ENCODE results near the gene GALNT18.
A peak's percentile ranks its signal among the peaks of the same experiment; 100 is the strongest.

GALNT18 gene

GRCh38 chr11:11403763-11404725 lies 217.8 kb downstream of the GALNT18 start:
- H3K4me3 ChIP-seq (ENCODE audit: low read length) = no peak overlapping the region
- no peak for TF ChIP-seq CTCF (IDR thresholded peaks at IDR 0.05; ENCODE audit: insufficient read depth, low read depth, low read length, missing control alignments)
- peak; percentile 63 for DNase-seq (ENCODE audit: low read depth)

GRCh38 chr11:11401960-11402535 lies 219.8 kb downstream of the GALNT18 start:
- TF ChIP-seq CTCF (IDR thresholded peaks at IDR 0.05; ENCODE audit: insufficient read depth, low read depth, low read length, missing control alignments) = no peak
- no peak for DNase-seq (ENCODE audit: low read depth)
- H3K4me3 ChIP-seq (ENCODE audit: low read length) = no peak overlapping the region

- H3K4me3 ChIP-seq (ENCODE audit: low read length) = no peak overlapping the region
- TF ChIP-seq CTCF (IDR thresholded peaks at IDR 0.05; ENCODE audit: insufficient read depth, low read depth, low read length, missing control alignments) = no peak
- no peak for DNase-seq (ENCODE audit: low read depth)
Measured at GRCh38 chr11:11400635-11401232, 221.1 kb downstream of the GALNT18 start.

- no peak overlapping the region for H3K4me3 ChIP-seq (ENCODE audit: low read length)
- DNase-seq (ENCODE audit: low read depth) = peak; percentile 53
- no peak for TF ChIP-seq CTCF (IDR thresholded peaks at IDR 0.05; ENCODE audit: insufficient read depth, low read depth, low read length, missing control alignments)
Measured at GRCh38 chr11:11400121-11400520, 221.7 kb downstream of the GALNT18 start.

- no peak for DNase-seq (ENCODE audit: low read depth)
- no peak overlapping the region for H3K4me3 ChIP-seq (ENCODE audit: low read length)
- no peak for TF ChIP-seq CTCF (IDR thresholded peaks at IDR 0.05; ENCODE audit: insufficient read depth, low read depth, low read length, missing control alignments)
Measured at GRCh38 chr11:11397781-11398180, 224.0 kb downstream of the GALNT18 start.

GRCh38 chr11:11397036-11397415 lies 224.8 kb downstream of the GALNT18 start:
- DNase-seq (ENCODE audit: low read depth) = no peak
- no peak overlapping the region for H3K4me3 ChIP-seq (ENCODE audit: low read length)
- no peak for TF ChIP-seq CTCF (IDR thresholded peaks at IDR 0.05; ENCODE audit: insufficient read depth, low read depth, low read length, missing control alignments)

Data from epithelial cell of esophagus (primary cell).